Measurements from ENCODE around the gene BNC2.

GRCh38 chr9:16627967-16628366 lies 242.5 kb downstream of the BNC2 start:
- no peak for TF ChIP-seq BCL11A (tag by site-specific recombination; IDR thresholded peaks at IDR 0.05; ENCODE audit: low read depth)
- TF ChIP-seq KLF10 (tag by site-specific recombination; IDR thresholded peaks at IDR 0.05), result no peak
- no peak for TF ChIP-seq ATF2 (tag by site-specific recombination; IDR thresholded peaks at IDR 0.05; ENCODE audit: low read depth)
- no peak for TF ChIP-seq SP2 (tag by site-specific recombination; IDR thresholded peaks at IDR 0.05)
- no peak for TF ChIP-seq ZNF621 (tag by site-specific recombination; IDR thresholded peaks at IDR 0.05)
- no peak for TF ChIP-seq ZNF777 (tag by site-specific recombination; IDR thresholded peaks at IDR 0.05; ENCODE audit: borderline replicate concordance)
- no peak for TF ChIP-seq SALL2 (tag by site-specific recombination; IDR thresholded peaks at IDR 0.05; ENCODE audit: borderline replicate concordance)
- no peak for TF ChIP-seq CTCF (tag by site-specific recombination; IDR thresholded peaks at IDR 0.05)
- no peak for TF ChIP-seq ZBTB1 (tag by site-specific recombination; IDR thresholded peaks at IDR 0.05)

Data from HEK293 (cell line).